ENCODE measurements around the gene PI16.
"Not testable (repeated sequence)": the region's sequence is repeated elsewhere in the genome, so short reads cannot be mapped to it uniquely, and the experiment has no call there.

The PI16 gene

GRCh38 chr6:36930483-36930882 is 24.1 kb upstream of the PI16 start:
- Histone ChIP-seq H3K9ac (ENCODE audit: low read length) (no peak overlapping the region), H3K36me3 (ENCODE audit: control insufficient read depth, insufficient read depth, low read length) (no peaks in the 10 kb centered on the region), H3K4me3 (ENCODE audit: low read length) (no peak overlapping the region), H3K4me1 (ENCODE audit: control insufficient read depth, insufficient read depth, low read length) (no peaks in the 10 kb centered on the region), H3K27me3 (ENCODE audit: control insufficient read depth, insufficient read depth, low read length) (no peaks in the 10 kb centered on the region), H3K9me3 (ENCODE audit: control insufficient read depth, low read length) (no peaks in the 10 kb centered on the region)

GRCh38 chr6:36933102-36933501 is 21.4 kb upstream of the PI16 start:
- Histone ChIP-seq H3K36me3 (ENCODE audit: control insufficient read depth, insufficient read depth, low read length) (no peaks in the 10 kb centered on the region), H3K9me3 (ENCODE audit: control insufficient read depth, low read length) (no peaks in the 10 kb centered on the region), H3K9ac (ENCODE audit: low read length) (no peak overlapping the region), H3K4me3 (ENCODE audit: low read length) (no peak overlapping the region), H3K27me3 (ENCODE audit: control insufficient read depth, insufficient read depth, low read length) (no peaks in the 10 kb centered on the region), H3K4me1 (ENCODE audit: control insufficient read depth, insufficient read depth, low read length) (no peaks in the 10 kb centered on the region)

GRCh38 chr6:36933519-36933918 is 21.0 kb upstream of the PI16 start:
- Histone ChIP-seq H3K9ac (ENCODE audit: low read length) (no peak overlapping the region), H3K36me3 (ENCODE audit: control insufficient read depth, insufficient read depth, low read length) (no peaks in the 10 kb centered on the region), H3K27me3 (ENCODE audit: control insufficient read depth, insufficient read depth, low read length) (no peaks in the 10 kb centered on the region), H3K4me3 (ENCODE audit: low read length) (no peak overlapping the region), H3K9me3 (ENCODE audit: control insufficient read depth, low read length) (no peaks in the 10 kb centered on the region), H3K4me1 (ENCODE audit: control insufficient read depth, insufficient read depth, low read length) (no peaks in the 10 kb centered on the region)

- no peak overlapping the region for H3K9ac ChIP-seq (ENCODE audit: low read length)
- H3K27me3 ChIP-seq (ENCODE audit: control insufficient read depth, insufficient read depth, low read length): no peaks in the 10 kb centered on the region
- H3K4me1 ChIP-seq (ENCODE audit: control insufficient read depth, insufficient read depth, low read length): no peaks in the 10 kb centered on the region
- H3K4me3 ChIP-seq (ENCODE audit: low read length): no peak overlapping the region
- no peaks in the 10 kb centered on the region for H3K36me3 ChIP-seq (ENCODE audit: control insufficient read depth, insufficient read depth, low read length)
- H3K9me3 ChIP-seq (ENCODE audit: control insufficient read depth, low read length): no peaks in the 10 kb centered on the region
Measured at GRCh38 chr6:36934901-36935300, 19.6 kb upstream of the PI16 start.

- Histone ChIP-seq H3K36me3 (ENCODE audit: control insufficient read depth, insufficient read depth, low read length) (no peaks in the 10 kb centered on the region), H3K4me1 (ENCODE audit: control insufficient read depth, insufficient read depth, low read length) (no peaks in the 10 kb centered on the region), H3K27me3 (ENCODE audit: control insufficient read depth, insufficient read depth, low read length) (no peaks in the 10 kb centered on the region), H3K4me3 (ENCODE audit: low read length) (no peak overlapping the region), H3K9ac (ENCODE audit: low read length) (no peak overlapping the region), H3K9me3 (ENCODE audit: control insufficient read depth, low read length) (no peaks in the 10 kb centered on the region)
Measured at GRCh38 chr6:36936824-36937223, 17.7 kb upstream of the PI16 start.

GRCh38 chr6:36937896-36938295 is 16.6 kb upstream of the PI16 start:
- Histone ChIP-seq H3K4me1 (ENCODE audit: control insufficient read depth, insufficient read depth, low read length) (no peaks in the 10 kb centered on the region), H3K9ac (ENCODE audit: low read length) (no peak overlapping the region), H3K27me3 (ENCODE audit: control insufficient read depth, insufficient read depth, low read length) (no peaks in the 10 kb centered on the region), H3K36me3 (ENCODE audit: control insufficient read depth, insufficient read depth, low read length) (no peaks in the 10 kb centered on the region), H3K4me3 (ENCODE audit: low read length) (no peak overlapping the region), H3K9me3 (ENCODE audit: control insufficient read depth, low read length) (no peaks in the 10 kb centered on the region)

- Histone ChIP-seq H3K9me3 (ENCODE audit: control insufficient read depth, low read length) (no peaks in the 10 kb centered on the region), H3K27me3 (ENCODE audit: control insufficient read depth, insufficient read depth, low read length) (no peaks in the 10 kb centered on the region), H3K4me1 (ENCODE audit: control insufficient read depth, insufficient read depth, low read length) (no peaks in the 10 kb centered on the region), H3K9ac (ENCODE audit: low read length) (no peak overlapping the region), H3K4me3 (ENCODE audit: low read length) (no peak overlapping the region), H3K36me3 (ENCODE audit: control insufficient read depth, insufficient read depth, low read length) (no peaks in the 10 kb centered on the region)
Measured at GRCh38 chr6:36938536-36938935, 16.0 kb upstream of the PI16 start.

- not testable (repeated sequence) for H3K9ac ChIP-seq (ENCODE audit: low read length); H3K27me3 ChIP-seq (ENCODE audit: control insufficient read depth, insufficient read depth, low read length); H3K4me3 ChIP-seq (ENCODE audit: low read length); H3K9me3 ChIP-seq (ENCODE audit: control insufficient read depth, low read length); H3K4me1 ChIP-seq (ENCODE audit: control insufficient read depth, insufficient read depth, low read length); H3K36me3 ChIP-seq (ENCODE audit: control insufficient read depth, insufficient read depth, low read length)
Measured at GRCh38 chr6:36939005-36939404, 15.5 kb upstream of the PI16 start.

- H3K4me1 ChIP-seq (ENCODE audit: control insufficient read depth, insufficient read depth, low read length): no peaks in the 10 kb centered on the region
- H3K9me3 ChIP-seq (ENCODE audit: control insufficient read depth, low read length): no peaks in the 10 kb centered on the region
- no peak overlapping the region for H3K9ac ChIP-seq (ENCODE audit: low read length)
- H3K36me3 ChIP-seq (ENCODE audit: control insufficient read depth, insufficient read depth, low read length): no peaks in the 10 kb centered on the region
- no peaks in the 10 kb centered on the region for H3K27me3 ChIP-seq (ENCODE audit: control insufficient read depth, insufficient read depth, low read length)
- H3K4me3 ChIP-seq (ENCODE audit: low read length): no peak overlapping the region
Measured at GRCh38 chr6:36940027-36940426, 14.5 kb upstream of the PI16 start.

GRCh38 chr6:36941561-36941960 is 13.0 kb upstream of the PI16 start:
- H3K27me3 ChIP-seq (ENCODE audit: control insufficient read depth, insufficient read depth, low read length); H3K36me3 ChIP-seq (ENCODE audit: control insufficient read depth, insufficient read depth, low read length); H3K9me3 ChIP-seq (ENCODE audit: control insufficient read depth, low read length); H3K4me3 ChIP-seq (ENCODE audit: low read length); H3K4me1 ChIP-seq (ENCODE audit: control insufficient read depth, insufficient read depth, low read length); H3K9ac ChIP-seq (ENCODE audit: low read length): not testable (repeated sequence)

- H3K9me3 ChIP-seq (ENCODE audit: control insufficient read depth, low read length); H3K9ac ChIP-seq (ENCODE audit: low read length); H3K36me3 ChIP-seq (ENCODE audit: control insufficient read depth, insufficient read depth, low read length); H3K4me3 ChIP-seq (ENCODE audit: low read length); H3K4me1 ChIP-seq (ENCODE audit: control insufficient read depth, insufficient read depth, low read length); H3K27me3 ChIP-seq (ENCODE audit: control insufficient read depth, insufficient read depth, low read length): not testable (repeated sequence)
Measured at GRCh38 chr6:36942329-36942728, 12.2 kb upstream of the PI16 start.

- H3K36me3 ChIP-seq (ENCODE audit: control insufficient read depth, insufficient read depth, low read length): no peaks in the 10 kb centered on the region
- H3K4me3 ChIP-seq (ENCODE audit: low read length): no peak overlapping the region
- H3K9ac ChIP-seq (ENCODE audit: low read length): no peak overlapping the region
- no peaks in the 10 kb centered on the region for H3K9me3 ChIP-seq (ENCODE audit: control insufficient read depth, low read length)
- no peaks in the 10 kb centered on the region for H3K27me3 ChIP-seq (ENCODE audit: control insufficient read depth, insufficient read depth, low read length)
- H3K4me1 ChIP-seq (ENCODE audit: control insufficient read depth, insufficient read depth, low read length): no peaks in the 10 kb centered on the region
Measured at GRCh38 chr6:36944650-36945049, 9.9 kb upstream of the PI16 start.

GRCh38 chr6:36945301-36945700 is 9.2 kb upstream of the PI16 start:
- Histone ChIP-seq H3K36me3 (ENCODE audit: control insufficient read depth, insufficient read depth, low read length) (no peaks in the 10 kb centered on the region), H3K9ac (ENCODE audit: low read length) (no peak overlapping the region), H3K9me3 (ENCODE audit: control insufficient read depth, low read length) (no peaks in the 10 kb centered on the region), H3K4me3 (ENCODE audit: low read length) (no peak overlapping the region), H3K27me3 (ENCODE audit: control insufficient read depth, insufficient read depth, low read length) (no peaks in the 10 kb centered on the region), H3K4me1 (ENCODE audit: control insufficient read depth, insufficient read depth, low read length) (no peaks in the 10 kb centered on the region)
